Parathyroid adenoma (tissue), 2 donors: ENCODE measurements around the gene SIK3.

Source experiments
- H2AFZ ChIP-seq: fragments of 300-600 bp; sonication (generic); one replicate; pipeline ENCODE4 v1.7.0; 2017; ENCODE audit warnings: antibody characterized with exemption, mild to moderate bottlenecking
- H3K27ac ChIP-seq: fragments of 300-600 bp; sonication (generic); one replicate; pipeline ENCODE4 v1.7.0; 2017
- H3K27me3 ChIP-seq: fragments of 300-600 bp; sonication (generic); one replicate; pipeline ENCODE4 v1.7.0; 2017; ENCODE audit warnings: low read length; ENCODE audit not compliant: control insufficient read depth, insufficient read depth
- H3K36me3 ChIP-seq: fragments of 300-600 bp; sonication (generic); one replicate; pipeline ENCODE4 v1.7.0; 2017; ENCODE audit warnings: low read length; ENCODE audit not compliant: control insufficient read depth, insufficient read depth
- H3K4me1 ChIP-seq: fragments of 300-600 bp; sonication (generic); one replicate; pipeline ENCODE4 v1.7.0; 2017; ENCODE audit warnings: control low read depth
- H3K4me2 ChIP-seq: fragments of 300-600 bp; sonication (generic); one replicate; pipeline ENCODE4 v1.7.0; 2017; ENCODE audit warnings: low read length
- H3K4me3 ChIP-seq: fragments of 300-600 bp; sonication (generic); one replicate; pipeline ENCODE4 v1.7.0; 2017; ENCODE audit warnings: low read depth, low read length
- H3K79me2 ChIP-seq: fragments of 300-600 bp; sonication (generic); one replicate; pipeline ENCODE4 v1.7.0; 2017; ENCODE audit warnings: control low read depth
- H3K9ac ChIP-seq: fragments of 300-600 bp; sonication (generic); one replicate; pipeline ENCODE4 v1.7.0; 2017; ENCODE audit warnings: mild to moderate bottlenecking
- H3K9me3 ChIP-seq: fragments of 300-600 bp; sonication (generic); one replicate; pipeline ENCODE4 v1.7.0; 2017; ENCODE audit warnings: low read length; ENCODE audit not compliant: control insufficient read depth
- TF ChIP-seq, protein P1 (sequence below): fragments of 300-600 bp; sonication (generic); IDR thresholded peaks from one replicate; pipeline ENCODE4 v1.7.0; 2017; ENCODE audit warnings: antibody characterized with exemption, mild to moderate bottlenecking
- donor health status: primary hyperparathyroidism.

Gene SIK3

DNA sequence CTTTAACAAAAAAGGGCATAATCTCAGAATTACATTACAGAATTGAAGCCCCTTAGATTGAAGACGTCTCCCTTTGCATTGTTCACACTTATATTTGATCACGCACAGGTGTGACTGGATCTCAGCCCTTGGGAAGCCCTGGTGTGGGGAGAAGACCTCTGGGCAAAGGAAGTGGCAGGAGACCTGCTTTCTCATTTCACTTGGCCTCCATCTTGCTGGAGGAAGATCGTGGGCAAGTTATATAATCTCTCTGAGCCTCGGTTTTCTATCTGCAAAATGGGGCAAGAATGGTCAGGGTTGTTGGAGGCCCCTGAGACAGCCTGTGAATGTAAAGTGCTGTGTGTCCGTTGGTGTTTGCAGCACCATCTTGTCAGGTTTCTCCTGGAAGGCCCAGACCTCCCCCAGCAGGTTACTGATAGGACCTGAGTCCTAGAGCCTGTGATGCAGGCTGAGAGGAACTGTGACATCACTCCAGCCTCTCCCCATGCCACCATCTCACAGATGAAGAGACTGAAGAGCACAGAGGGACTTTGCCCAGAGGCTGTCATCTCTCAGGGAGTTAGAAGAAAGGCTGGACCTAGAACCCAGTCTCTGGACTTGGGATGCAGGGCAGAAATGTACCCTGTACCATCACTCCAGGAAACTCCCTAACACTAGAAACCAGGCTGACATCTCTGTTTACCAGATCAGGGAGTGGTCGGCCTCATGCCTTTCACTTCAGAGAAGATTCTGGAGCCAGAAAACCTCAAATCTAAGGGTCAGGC is 259.7 kb downstream of the SIK3 start:
- Histone ChIP-seq H3K4me3 (no peak overlapping the region), H2AFZ (no peak overlapping the region), H3K4me2 (no peak overlapping the region), H3K4me1 (no peaks in the 10 kb centered on the region), H3K36me3 (no peaks in the 10 kb centered on the region), H3K9me3 (no peaks in the 10 kb centered on the region), H3K9ac (no peak overlapping the region), H3K79me2 (no peaks in the 10 kb centered on the region), H3K27ac (no peak overlapping the region), H3K27me3 (no peaks in the 10 kb centered on the region)
- TF ChIP-seq, protein P1, sequence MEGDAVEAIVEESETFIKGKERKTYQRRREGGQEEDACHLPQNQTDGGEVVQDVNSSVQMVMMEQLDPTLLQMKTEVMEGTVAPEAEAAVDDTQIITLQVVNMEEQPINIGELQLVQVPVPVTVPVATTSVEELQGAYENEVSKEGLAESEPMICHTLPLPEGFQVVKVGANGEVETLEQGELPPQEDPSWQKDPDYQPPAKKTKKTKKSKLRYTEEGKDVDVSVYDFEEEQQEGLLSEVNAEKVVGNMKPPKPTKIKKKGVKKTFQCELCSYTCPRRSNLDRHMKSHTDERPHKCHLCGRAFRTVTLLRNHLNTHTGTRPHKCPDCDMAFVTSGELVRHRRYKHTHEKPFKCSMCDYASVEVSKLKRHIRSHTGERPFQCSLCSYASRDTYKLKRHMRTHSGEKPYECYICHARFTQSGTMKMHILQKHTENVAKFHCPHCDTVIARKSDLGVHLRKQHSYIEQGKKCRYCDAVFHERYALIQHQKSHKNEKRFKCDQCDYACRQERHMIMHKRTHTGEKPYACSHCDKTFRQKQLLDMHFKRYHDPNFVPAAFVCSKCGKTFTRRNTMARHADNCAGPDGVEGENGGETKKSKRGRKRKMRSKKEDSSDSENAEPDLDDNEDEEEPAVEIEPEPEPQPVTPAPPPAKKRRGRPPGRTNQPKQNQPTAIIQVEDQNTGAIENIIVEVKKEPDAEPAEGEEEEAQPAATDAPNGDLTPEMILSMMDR, result no peak

DNA sequence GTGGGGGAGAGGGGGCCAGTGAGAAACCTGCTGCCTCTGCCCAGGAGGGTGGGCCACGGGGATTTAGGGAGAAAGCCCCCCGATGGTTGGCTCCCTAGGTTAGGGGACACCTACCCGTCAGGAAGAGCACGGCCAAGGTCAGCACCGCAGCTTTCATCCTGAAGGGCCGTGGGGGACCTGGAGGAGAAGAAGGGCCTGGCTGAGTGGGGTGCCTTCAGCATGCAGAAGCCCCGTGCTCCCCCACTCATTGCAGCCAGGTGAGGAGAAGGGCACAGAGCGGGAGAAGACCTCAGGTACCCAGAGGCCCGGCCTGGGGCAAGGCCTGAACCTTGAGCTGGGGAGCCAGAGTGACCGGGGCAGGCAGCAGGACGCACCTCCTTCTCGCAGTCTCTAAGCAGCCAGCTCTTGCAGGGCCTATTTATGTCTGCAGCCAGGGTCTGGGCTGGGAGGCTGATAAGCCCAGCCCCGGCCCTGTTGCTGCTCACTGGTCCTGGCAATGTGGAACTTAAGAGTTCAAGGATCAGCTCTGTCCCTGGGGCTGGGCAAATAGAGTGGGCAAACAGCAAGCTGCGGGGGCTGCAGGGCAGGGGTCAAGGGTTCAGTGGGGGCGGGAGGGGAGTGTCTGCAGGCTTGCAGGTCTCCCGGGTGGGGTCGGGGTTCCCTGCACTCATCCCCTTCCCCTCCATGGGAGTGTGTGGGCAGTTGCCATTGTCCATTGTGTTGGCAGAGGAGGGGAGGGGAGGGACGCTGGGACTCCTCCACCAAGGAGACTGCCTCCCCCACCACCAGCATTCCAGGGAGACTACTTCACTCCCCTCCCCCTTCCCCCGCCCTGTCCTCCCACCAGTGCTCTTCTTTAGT is 260.8 kb downstream of the SIK3 start, which contains the start of gene APOA1:
TSS of gene APOA1 (minus strand) at position 392 of the 861 bp plus-strand sequence. CDS start at position 157, 235 bp downstream.
- Histone ChIP-seq H2AFZ (no peak within 1 kb of the TSS), H3K4me3 (no peak within 1 kb of the TSS), H3K9ac (no peak within 1 kb of the TSS), H3K4me2 (no peak within 1 kb of the TSS), H3K79me2 (no peaks in the 10 kb centered on the region), H3K4me1 (no peaks in the 10 kb centered on the region), H3K27ac (no peak within 1 kb of the TSS), H3K27me3 (no peaks in the 10 kb centered on the region), H3K9me3 (no peaks in the 10 kb centered on the region), H3K36me3 (no peaks in the 10 kb centered on the region)
- TF ChIP-seq, protein P1, result no peak

DNA sequence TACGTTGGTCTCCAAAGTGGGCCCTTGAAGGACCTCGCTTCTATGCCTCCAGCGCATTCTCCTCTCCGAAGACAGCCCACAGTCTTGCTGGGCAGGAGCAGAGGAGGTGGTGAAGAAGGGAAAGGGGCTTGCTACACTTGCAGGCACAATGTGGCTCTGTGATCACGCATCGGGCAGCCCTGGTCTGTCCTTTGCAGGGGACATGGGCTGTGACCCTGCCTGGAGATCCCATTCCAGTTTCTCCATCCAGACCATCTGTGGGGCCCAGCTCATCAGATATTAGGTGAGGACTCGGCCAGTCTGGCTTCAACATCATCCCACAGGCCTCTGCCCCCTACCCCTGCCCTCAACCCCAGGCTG is 261.6 kb downstream of the SIK3 start:
- Histone ChIP-seq H3K27me3 (no peaks in the 10 kb centered on the region), H3K4me3 (no peak overlapping the region), H3K9ac (no peak overlapping the region), H2AFZ (no peak overlapping the region), H3K4me2 (no peak overlapping the region), H3K36me3 (no peaks in the 10 kb centered on the region), H3K79me2 (no peaks in the 10 kb centered on the region), H3K27ac (no peak overlapping the region), H3K9me3 (no peaks in the 10 kb centered on the region), H3K4me1 (no peaks in the 10 kb centered on the region)
- TF ChIP-seq, protein P1, result no peak

DNA sequence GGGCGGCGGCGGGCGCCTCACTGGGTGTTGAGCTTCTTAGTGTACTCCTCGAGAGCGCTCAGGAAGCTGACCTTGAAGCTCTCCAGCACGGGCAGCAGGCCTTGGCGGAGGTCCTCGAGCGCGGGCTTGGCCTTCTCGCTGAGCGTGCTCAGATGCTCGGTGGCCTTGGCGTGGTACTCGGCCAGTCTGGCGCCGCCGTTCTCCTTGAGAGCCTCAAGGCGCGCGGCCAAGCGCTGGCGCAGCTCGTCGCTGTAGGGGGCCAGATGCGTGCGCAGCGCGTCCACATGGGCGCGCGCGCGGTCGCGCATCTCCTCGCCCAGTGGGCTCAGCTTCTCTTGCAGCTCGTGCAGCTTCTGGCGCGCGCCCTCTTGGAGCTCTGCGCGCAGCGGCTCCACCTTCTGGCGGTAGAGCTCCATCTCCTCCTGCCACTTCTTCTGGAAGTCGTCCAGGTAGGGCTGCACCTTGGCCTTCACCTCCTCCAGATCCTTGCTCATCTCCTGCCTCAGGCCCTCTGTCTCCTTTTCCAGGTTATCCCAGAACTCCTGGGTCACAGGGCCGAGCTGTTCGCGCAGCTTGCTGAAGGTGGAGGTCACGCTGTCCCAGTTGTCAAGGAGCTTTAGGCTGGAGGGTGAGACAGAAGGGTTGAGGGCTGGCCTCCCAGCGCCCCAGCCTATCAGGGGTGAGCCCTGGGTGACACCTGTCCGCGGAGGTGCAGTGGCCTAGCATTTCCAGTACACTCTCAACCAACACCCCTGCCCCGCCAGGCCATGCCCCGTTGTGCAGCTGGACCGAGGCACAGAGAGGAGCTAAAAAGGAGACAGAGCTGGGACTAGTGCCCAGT is 262.2 kb downstream of the SIK3 start:
- no peak overlapping the region for H3K4me3 ChIP-seq
- H3K4me2 ChIP-seq, result peak overlapping the region; percentile 50
- TF ChIP-seq, protein P1, result peak; percentile 33
- H3K4me1 ChIP-seq, result no peaks in the 10 kb centered on the region
- no peaks in the 10 kb centered on the region for H3K27me3 ChIP-seq
- peak overlapping the region; percentile 45 for H2AFZ ChIP-seq
- no peaks in the 10 kb centered on the region for H3K9me3 ChIP-seq
- no peaks in the 10 kb centered on the region for H3K36me3 ChIP-seq
- H3K79me2 ChIP-seq, result no peaks in the 10 kb centered on the region
- no peak overlapping the region for H3K9ac ChIP-seq
- H3K27ac ChIP-seq, result peak overlapping the region; percentile 47
